GDM1 (cell line): Measurements from ENCODE around the gene TNNI3K.

Experiments
- DNase-seq: peaks from one replicate; lab custom pipeline; 2025; lab: John Stamatoyannopoulos, UW

Gene TNNI3K

GRCh38 chr1:74571891-74572290, 336.7 kb downstream of the TNNI3K start:
- no peak for DNase-seq

DNA sequence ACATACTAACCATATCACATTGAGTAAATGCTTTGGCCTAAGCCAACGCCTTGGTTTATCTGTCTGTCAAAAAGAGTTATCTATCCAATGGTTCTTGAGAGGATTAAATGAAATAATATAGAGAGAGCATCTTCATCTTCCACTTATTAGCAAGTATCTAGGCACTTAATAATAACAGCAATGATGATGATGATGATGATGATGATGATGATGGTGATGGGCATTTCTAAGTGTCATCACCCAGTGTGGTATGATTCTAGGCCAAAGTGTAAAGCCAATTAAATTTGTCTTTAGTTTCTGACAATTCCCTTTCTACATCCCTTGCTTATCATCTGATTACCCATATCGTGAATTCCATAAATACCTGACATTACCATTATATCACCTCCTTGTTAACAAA, 342.9 kb downstream of the TNNI3K start:
- DNase-seq = no peak

- no peak for DNase-seq
Observed at GRCh38 chr1:74579425-74579824, 344.2 kb downstream of the TNNI3K start.

GRCh38 chr1:74583397-74583796, 348.2 kb downstream of the TNNI3K start:
- no peak for DNase-seq

DNA sequence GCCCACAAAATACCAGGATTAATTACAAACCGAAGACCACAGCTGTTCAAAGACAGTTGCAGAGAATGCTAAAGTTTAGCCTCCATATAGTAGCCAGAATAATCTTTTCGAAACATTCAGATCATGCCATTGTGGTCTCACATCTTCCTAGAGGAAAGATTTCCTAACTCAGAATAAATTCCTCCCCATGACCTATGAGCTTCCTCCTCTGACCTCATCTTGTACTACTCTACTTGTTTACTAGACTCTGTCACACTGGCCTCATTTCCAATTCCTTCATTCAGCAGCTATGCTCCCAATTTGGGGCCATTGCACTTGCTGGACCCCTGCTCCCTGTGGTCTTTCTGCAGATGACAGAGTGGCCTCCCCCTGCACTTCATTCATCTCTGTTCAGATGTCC, 349.0 kb downstream of the TNNI3K start:
- DNase-seq = no peak

DNA sequence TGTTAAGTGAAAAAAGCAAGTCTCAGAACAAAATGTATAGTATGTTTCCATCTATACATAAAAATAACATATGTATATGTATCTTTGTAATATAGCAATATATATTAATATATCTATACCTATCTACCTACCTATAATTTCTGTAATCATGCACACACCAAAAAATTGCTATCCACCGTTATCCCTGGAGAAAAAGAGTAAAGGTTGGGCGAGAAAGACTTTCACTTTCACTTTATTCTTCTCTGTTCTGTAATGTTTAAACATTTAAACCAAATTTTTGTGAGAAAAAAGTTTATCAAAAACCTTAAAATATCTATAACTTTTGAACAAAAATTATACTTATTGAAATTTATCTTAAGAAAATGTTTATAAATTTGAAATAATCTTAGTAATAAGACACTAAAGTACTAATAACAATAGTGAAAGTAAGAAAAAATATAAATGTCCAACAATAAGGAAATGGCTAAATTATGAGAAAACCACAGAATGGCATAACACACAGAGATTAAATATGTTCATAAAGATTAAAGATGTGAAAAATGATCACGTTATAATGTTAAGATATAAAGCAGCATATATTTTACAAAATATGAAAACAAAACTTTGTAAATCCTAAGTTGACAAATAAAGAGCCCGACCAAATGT, 351.2 kb downstream of the TNNI3K start:
- no peak for DNase-seq

DNA sequence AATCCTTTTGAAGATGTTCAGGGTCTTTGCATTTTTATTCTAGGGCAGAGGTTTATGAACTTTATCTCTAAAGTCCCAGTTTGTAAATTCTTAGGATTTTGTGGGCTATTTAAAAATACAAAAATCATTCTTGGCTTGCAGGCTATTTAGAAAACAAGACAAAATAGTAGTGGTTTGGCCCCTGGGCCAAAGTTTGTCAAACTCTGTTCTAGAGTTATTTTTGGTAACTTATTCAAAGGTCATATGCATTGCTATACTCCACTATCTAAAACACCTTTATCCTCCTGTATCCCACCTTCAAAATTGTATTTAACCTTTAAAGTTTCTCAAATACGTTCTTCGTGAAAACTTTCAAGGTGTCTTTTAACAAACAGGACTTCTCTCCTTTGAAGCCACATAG, 352.7 kb downstream of the TNNI3K start:
- no peak for DNase-seq

DNA sequence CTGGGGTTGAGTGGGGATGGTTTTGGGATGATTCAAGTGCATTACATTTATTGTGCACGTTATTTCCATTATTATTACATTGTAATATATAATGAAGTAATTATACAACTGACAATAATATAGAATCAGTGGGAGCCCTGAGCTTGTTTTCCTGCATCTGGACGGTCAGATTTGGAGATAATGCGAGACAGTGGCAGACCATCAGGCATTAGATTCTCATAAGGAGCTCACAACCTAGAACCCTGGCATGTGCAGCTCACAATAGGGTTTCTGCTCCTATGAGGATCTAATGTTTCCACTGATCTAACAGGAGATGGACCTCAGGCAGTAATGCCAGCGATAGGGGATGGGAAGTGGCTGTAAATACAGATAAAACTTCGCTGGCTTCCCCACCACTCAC, 355.1 kb downstream of the TNNI3K start:
- DNase-seq = no peak

- DNase-seq = no peak
Observed at GRCh38 chr1:74591949-74592348, 356.8 kb downstream of the TNNI3K start.

- no peak for DNase-seq
Observed at GRCh38 chr1:74592580-74593355, 357.6 kb downstream of the TNNI3K start.
